NCI-H774 (cell line): Measurements from ENCODE around the gene STK32B.

Source experiments
- DNase-seq: peaks from one replicate; lab custom pipeline; 2025; lab: John Stamatoyannopoulos, UW

Gene STK32B

GRCh38 chr4:5069901-5070300 is 18.6 kb downstream of the STK32B start:
- DNase-seq, result no peak

- no peak for DNase-seq
Observed at GRCh38 chr4:5072948-5073347, 21.7 kb downstream of the STK32B start.

GRCh38 chr4:5078009-5078408 is 26.7 kb downstream of the STK32B start:
- no peak for DNase-seq

GRCh38 chr4:5079581-5079980 is 28.3 kb downstream of the STK32B start:
- DNase-seq, result no peak

GRCh38 chr4:5081441-5081999 is 30.2 kb downstream of the STK32B start:
- no peak for DNase-seq

GRCh38 chr4:5082376-5082775 is 31.1 kb downstream of the STK32B start:
- DNase-seq, result no peak

DNA sequence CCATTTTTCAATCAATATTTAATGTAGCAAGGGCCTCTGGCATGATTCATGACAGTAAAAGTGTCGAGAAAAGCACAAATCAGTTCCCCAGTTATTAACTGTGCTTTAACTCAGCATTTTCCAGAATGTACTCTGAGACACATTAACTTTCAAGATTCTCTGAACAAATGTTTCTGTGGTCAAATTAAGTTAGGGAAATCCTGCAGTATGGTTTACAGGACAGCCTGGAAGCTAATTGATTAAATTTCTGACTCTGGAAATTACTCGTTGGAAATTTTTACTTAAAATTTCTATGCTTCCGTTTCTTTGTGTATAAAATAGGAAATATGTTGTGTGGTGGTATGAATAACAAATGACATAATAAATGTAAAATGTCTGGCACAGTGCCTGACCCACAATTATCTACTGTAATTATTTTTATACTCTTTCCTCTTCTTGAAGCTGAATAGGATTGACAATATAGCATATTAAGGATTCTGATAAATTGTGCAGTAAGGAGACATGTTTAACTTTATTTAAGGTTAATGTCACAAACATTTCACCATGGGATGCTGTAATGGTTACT is 33.7 kb downstream of the STK32B start:
- DNase-seq, result no peak

DNA sequence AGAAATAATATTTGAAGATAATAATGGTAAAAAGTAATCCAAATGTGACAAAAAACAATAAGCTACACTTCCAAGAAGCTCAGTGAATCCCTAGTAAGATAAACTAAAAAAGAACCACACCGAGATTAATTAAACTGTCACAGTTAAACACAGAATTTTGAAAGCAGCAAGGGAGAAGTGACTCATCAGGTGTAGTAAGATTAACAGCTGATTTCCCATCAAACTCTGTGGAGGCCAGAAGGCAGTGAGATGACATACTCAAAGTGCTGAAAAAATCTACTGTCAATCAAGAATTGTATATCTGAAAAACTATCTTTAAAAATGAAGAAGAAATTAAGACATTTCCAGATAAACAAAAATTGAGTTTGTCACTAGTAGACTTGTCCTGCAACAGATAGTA is 35.3 kb downstream of the STK32B start:
- no peak for DNase-seq

- no peak for DNase-seq
Observed at GRCh38 chr4:5096261-5096660, 45.0 kb downstream of the STK32B start.

GRCh38 chr4:5098176-5098575 is 46.9 kb downstream of the STK32B start:
- no peak for DNase-seq

- no peak for DNase-seq
Observed at GRCh38 chr4:5100336-5100735, 49.1 kb downstream of the STK32B start.

DNA sequence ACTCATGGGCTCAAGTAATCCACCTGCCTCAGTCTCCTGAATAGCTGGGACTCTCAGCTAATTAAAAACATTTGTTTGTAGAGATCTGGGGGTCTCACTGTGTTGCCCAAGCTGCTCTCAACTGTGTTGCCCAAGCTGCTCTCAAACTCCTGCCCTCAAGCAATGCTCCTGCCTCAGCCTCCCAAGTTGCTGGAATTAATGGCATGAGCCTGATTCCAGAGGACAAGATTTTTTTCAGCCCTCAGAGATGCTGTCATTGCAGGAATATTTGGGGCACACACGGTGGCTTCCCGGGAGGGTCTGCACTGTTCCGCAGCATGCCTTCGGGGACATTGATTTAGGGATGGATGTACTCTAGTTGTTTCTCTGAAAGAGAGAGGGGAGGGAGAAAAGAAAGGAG is 49.7 kb downstream of the STK32B start:
- DNase-seq, result no peak

DNA sequence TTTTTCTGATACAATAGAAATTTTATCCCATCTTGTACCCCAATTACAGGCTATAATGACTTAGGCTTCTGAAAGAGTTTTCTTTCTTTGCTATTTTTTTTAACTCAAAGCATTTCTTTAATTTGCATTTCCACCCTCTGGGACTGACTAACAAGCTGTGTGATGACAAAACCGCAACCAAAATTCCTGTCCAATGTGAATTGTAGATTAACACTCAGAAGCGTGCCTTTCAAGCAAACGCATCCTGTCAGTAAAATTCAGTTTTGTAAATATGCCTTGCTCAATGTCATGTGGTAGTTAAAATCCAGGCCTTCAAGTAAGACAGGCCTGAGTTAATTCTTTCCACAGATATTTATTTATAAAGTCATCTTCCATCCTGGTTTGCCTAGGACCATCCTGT is 50.3 kb downstream of the STK32B start:
- no peak for DNase-seq

GRCh38 chr4:5110901-5111300 is 59.6 kb downstream of the STK32B start:
- no peak for DNase-seq

- DNase-seq, result no peak
Observed at GRCh38 chr4:5112333-5113095, 61.2 kb downstream of the STK32B start.

GRCh38 chr4:5114950-5115349 is 63.7 kb downstream of the STK32B start:
- no peak for DNase-seq

DNA sequence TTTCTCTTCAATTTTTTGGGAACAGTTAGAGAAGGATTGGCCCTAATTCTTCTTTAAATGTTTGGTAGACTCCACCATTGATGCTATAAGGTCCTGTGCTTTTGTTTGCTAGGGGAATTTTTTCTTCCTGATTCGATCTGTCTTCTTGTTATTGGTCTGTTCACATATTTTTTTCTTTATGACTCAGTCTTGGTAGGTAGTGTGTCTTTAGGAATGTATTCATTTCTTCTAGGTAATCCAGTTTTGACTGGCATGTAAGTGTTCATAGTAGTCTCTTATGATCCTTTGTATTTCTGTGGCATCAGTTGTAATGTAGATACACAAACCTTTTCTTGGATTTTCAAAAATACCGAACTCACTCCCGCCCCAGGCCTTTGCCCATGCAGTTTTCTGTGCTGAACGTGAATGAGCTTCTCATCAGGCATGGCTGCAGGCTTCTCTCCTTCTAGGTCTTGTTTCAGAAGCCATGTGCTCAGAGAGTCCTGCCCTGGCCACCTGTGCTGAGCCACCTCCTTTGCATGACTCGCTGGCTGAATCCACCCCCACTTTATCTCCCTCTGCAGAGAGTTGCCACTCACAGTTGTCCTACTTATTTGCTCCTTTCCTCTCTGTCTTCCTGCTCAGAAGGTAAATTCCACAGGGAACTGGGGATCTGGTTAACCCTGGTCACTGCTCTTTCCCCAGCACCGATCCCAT is 67.0 kb downstream of the STK32B start:
- no peak for DNase-seq

GRCh38 chr4:5118994-5119835 is 67.9 kb downstream of the STK32B start:
- no peak for DNase-seq

GRCh38 chr4:5120067-5120466 is 68.8 kb downstream of the STK32B start:
- DNase-seq, result no peak

GRCh38 chr4:5120468-5120867 is 69.2 kb downstream of the STK32B start:
- no peak for DNase-seq

DNA sequence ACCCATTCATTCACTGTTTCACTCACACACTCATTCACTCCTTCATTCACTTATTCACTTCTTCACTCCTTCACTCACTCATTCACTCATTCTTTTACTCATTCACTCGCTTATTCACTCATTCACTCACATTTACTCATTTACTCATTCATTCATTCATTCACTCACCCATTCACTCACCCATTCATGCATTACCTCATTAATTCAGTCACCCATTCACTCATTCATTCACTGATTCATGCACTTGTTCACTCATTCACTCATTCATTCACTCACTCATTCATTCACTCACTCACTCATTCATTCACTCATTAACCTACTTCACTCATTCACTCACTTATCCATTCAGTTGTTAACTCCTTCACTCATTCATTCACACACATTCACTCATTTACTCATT is 70.8 kb downstream of the STK32B start:
- no peak for DNase-seq

DNA sequence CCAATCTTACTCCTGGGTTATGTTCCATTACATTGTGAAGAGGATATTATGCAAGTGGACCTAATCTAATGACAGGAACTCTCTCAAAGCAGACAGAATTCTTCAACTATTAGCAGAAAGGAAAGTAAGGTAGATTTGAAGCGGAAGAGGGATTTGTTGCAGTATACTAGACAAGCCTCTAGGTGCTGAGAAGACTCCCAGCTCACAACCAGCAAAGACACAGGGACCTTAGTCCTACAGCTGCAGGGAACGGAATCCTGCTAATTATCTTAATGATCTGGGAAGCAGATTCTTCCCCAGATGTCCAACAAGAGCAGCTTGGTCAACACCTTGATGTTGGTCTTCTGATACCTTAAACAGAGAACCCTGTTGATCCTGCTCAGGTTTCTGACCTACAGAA is 73.6 kb downstream of the STK32B start:
- no peak for DNase-seq
